AG10803 (cell line): ENCODE measurements around the gene ZNF654.
"Not testable (repeated sequence)": the region's sequence is repeated elsewhere in the genome, so short reads cannot be mapped to it uniquely, and the experiment has no call there.

Experiments used
- DNase-seq: peaks from one replicate; pipeline ENCODE4 v3.0.0; 2010; ENCODE audit warnings: low read depth
- H3K4me3 ChIP-seq: 2 replicates; pipeline ENCODE4 v1.5.1; 2011; ENCODE audit warnings: mild to moderate bottlenecking, low read length, control low read depth
- TF ChIP-seq, protein P1 (sequence below): conservative IDR thresholded peaks from 2 replicates; pipeline ENCODE4 v1.5.1; 2011; ENCODE audit warnings: mild to moderate bottlenecking, low read length, control low read depth, inconsistent platforms

Gene ZNF654

DNA sequence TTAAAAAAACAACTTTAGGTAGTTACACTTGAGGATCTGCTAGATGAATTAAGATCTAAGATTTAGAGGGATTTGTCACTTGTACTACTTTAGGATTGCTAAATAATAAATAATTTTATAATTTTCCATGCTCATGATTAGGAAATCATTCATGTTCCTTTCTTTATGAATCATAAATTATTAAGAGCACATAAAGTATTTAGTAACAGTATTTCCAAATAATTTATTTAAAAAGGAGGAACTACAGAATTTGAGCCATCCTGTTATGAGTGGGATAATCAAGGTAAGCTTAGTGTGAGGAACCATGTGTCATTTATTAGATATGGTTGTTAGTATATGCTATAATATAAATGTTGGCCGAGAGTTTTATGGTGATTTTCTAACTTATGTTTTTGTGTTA lies 53.2 kb downstream of the ZNF654 start:
- no peak for DNase-seq
- TF ChIP-seq, protein P1, sequence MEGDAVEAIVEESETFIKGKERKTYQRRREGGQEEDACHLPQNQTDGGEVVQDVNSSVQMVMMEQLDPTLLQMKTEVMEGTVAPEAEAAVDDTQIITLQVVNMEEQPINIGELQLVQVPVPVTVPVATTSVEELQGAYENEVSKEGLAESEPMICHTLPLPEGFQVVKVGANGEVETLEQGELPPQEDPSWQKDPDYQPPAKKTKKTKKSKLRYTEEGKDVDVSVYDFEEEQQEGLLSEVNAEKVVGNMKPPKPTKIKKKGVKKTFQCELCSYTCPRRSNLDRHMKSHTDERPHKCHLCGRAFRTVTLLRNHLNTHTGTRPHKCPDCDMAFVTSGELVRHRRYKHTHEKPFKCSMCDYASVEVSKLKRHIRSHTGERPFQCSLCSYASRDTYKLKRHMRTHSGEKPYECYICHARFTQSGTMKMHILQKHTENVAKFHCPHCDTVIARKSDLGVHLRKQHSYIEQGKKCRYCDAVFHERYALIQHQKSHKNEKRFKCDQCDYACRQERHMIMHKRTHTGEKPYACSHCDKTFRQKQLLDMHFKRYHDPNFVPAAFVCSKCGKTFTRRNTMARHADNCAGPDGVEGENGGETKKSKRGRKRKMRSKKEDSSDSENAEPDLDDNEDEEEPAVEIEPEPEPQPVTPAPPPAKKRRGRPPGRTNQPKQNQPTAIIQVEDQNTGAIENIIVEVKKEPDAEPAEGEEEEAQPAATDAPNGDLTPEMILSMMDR, result no peak
- H3K4me3 ChIP-seq, result no peak overlapping the region

GRCh38 chr3:88113311-88114162 lies 54.5 kb downstream of the ZNF654 start:
- DNase-seq, result peak; percentile 64
- no peak overlapping the region for H3K4me3 ChIP-seq
- TF ChIP-seq, protein P1, result peak; percentile 86

DNA sequence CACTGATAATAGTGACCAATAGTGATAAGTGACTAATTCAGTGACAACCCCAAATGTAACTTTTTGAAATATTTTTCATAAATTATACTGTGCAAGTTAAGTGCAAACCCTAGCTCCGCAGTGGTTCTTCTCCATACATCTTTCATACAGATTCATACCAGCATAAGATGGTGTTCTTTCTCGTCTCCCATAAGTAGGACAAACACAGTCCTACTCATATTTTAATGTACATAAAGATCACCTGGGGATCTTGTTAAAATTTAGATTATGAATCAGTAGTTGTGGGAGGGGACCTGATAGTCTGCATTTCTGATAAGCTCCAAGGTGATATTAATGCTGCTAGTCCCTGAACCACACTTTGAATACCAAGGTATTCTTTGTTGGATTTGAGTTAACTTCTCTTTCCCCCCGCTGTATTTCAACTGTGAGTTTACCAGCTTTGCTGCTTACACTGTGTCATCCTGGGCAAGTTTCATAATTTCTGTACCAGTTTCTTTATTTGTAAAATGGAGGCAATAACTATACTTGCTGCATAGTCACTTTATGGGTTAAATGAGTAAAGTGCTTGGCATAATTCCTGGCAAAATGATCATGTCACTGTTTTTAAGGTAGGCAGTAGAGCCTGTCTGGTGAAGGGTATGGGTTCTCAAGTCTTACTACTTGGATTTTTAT lies 56.0 kb downstream of the ZNF654 start:
- TF ChIP-seq, protein P1, result no peak
- no peak overlapping the region for H3K4me3 ChIP-seq
- no peak for DNase-seq

DNA sequence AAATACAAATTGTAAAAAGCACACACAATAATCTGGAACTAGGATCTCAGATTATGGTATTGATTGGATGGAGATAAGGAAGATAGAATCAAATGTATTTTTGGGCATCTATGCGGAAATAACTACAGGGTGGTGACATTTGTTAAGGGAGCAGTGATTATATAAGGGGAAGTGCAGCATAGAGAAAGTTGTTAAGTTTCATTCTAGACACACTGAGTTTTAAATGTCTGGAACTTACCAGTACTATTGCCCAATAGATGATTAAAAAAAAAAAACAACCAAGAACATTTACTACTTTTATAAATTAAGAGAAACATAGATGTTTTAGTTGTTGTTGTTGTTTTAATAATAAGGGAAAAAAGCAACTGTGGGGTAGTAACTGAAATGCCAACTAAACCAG lies 58.6 kb downstream of the ZNF654 start:
- TF ChIP-seq, protein P1, result no peak
- no peak overlapping the region for H3K4me3 ChIP-seq
- DNase-seq, result no peak

GRCh38 chr3:88118603-88119002 lies 59.5 kb downstream of the ZNF654 start:
- not testable (repeated sequence) for DNase-seq

GRCh38 chr3:88123526-88123925 lies 64.5 kb downstream of the ZNF654 start:
- TF ChIP-seq, protein P1, result no peak
- H3K4me3 ChIP-seq, result no peak overlapping the region
- DNase-seq, result no peak

More at GRCh38 chr3:88118603-88119002, 59.5 kb downstream of the ZNF654 start:
- not testable (repeated sequence) for H3K4me3 ChIP-seq

GRCh38 chr3:88131695-88132094 lies 72.6 kb downstream of the ZNF654 start:
- DNase-seq, result no peak

More at GRCh38 chr3:88131695-88132094, 72.6 kb downstream of the ZNF654 start:
- TF ChIP-seq, protein P1, result no peak
- H3K4me3 ChIP-seq, result no peak overlapping the region
